ENCODE measurements around the gene CAND2.

CAND2 gene

GRCh38 chr3:12812812-12813211 lies 16.3 kb downstream of the CAND2 start:
- TF ChIP-seq TAF1 (IDR thresholded peaks at IDR 0.05; ENCODE audit: low read depth, low read length): no peak
- no peak for TF ChIP-seq SPI1 (IDR thresholded peaks at IDR 0.05; ENCODE audit: low read depth, low read length)
- no peak for TF ChIP-seq PAX5 (IDR thresholded peaks at IDR 0.05; ENCODE audit: insufficient read depth, low read length, severe bottlenecking)
- no peak for TF ChIP-seq POLR2AphosphoS5 (IDR thresholded peaks at IDR 0.05; ENCODE audit: low read depth, low read length)
- no peak for TF ChIP-seq POU2F2 (IDR thresholded peaks at IDR 0.05; ENCODE audit: low read depth, low read length)
- TF ChIP-seq POLR2A (IDR thresholded peaks at IDR 0.05; ENCODE audit: low read depth, low read length): no peak
- FAIRE-seq: no peak
- no peak for DNase-seq (ENCODE audit: insufficient read length, low spot score)

GRCh38 chr3:12813967-12814366 lies 17.5 kb downstream of the CAND2 start:
- no peak for TF ChIP-seq POLR2A (IDR thresholded peaks at IDR 0.05; ENCODE audit: low read depth, low read length)
- no peak for TF ChIP-seq SPI1 (IDR thresholded peaks at IDR 0.05; ENCODE audit: low read depth, low read length)
- no peak for TF ChIP-seq POU2F2 (IDR thresholded peaks at IDR 0.05; ENCODE audit: low read depth, low read length)
- no peak for TF ChIP-seq TAF1 (IDR thresholded peaks at IDR 0.05; ENCODE audit: low read depth, low read length)
- TF ChIP-seq PAX5 (IDR thresholded peaks at IDR 0.05; ENCODE audit: insufficient read depth, low read length, severe bottlenecking): no peak
- no peak for TF ChIP-seq POLR2AphosphoS5 (IDR thresholded peaks at IDR 0.05; ENCODE audit: low read depth, low read length)
- FAIRE-seq (no peak), DNase-seq (ENCODE audit: insufficient read length, low spot score) (no peak)

- no peak for TF ChIP-seq PAX5 (IDR thresholded peaks at IDR 0.05; ENCODE audit: insufficient read depth, low read length, severe bottlenecking)
- no peak for TF ChIP-seq POU2F2 (IDR thresholded peaks at IDR 0.05; ENCODE audit: low read depth, low read length)
- no peak for TF ChIP-seq TAF1 (IDR thresholded peaks at IDR 0.05; ENCODE audit: low read depth, low read length)
- no peak for TF ChIP-seq SPI1 (IDR thresholded peaks at IDR 0.05; ENCODE audit: low read depth, low read length)
- TF ChIP-seq POLR2A (IDR thresholded peaks at IDR 0.05; ENCODE audit: low read depth, low read length): no peak
- TF ChIP-seq POLR2AphosphoS5 (IDR thresholded peaks at IDR 0.05; ENCODE audit: low read depth, low read length): no peak
- DNase-seq (ENCODE audit: insufficient read length, low spot score) (no peak), FAIRE-seq (no peak)
These were observed 18.6 kb downstream of the CAND2 start for GRCh38 chr3:12815078-12815477.

- FAIRE-seq: no peak
- DNase-seq (ENCODE audit: insufficient read length, low spot score): no peak
- no peak for TF ChIP-seq POLR2A (IDR thresholded peaks at IDR 0.05; ENCODE audit: low read depth, low read length)
- no peak for TF ChIP-seq SPI1 (IDR thresholded peaks at IDR 0.05; ENCODE audit: low read depth, low read length)
- TF ChIP-seq POLR2AphosphoS5 (IDR thresholded peaks at IDR 0.05; ENCODE audit: low read depth, low read length): no peak
- no peak for TF ChIP-seq POU2F2 (IDR thresholded peaks at IDR 0.05; ENCODE audit: low read depth, low read length)
- TF ChIP-seq TAF1 (IDR thresholded peaks at IDR 0.05; ENCODE audit: low read depth, low read length): no peak
These were observed 19.2 kb downstream of the CAND2 start for GRCh38 chr3:12815719-12816118.

GRCh38 chr3:12816521-12817342 lies 20.3 kb downstream of the CAND2 start:
- no peak for TF ChIP-seq POLR2AphosphoS5 (IDR thresholded peaks at IDR 0.05; ENCODE audit: low read depth, low read length)
- no peak for TF ChIP-seq TAF1 (IDR thresholded peaks at IDR 0.05; ENCODE audit: low read depth, low read length)
- TF ChIP-seq SPI1 (IDR thresholded peaks at IDR 0.05; ENCODE audit: low read depth, low read length): no peak
- no peak for TF ChIP-seq PAX5 (IDR thresholded peaks at IDR 0.05; ENCODE audit: insufficient read depth, low read length, severe bottlenecking)
- no peak for TF ChIP-seq POU2F2 (IDR thresholded peaks at IDR 0.05; ENCODE audit: low read depth, low read length)
- no peak for TF ChIP-seq POLR2A (IDR thresholded peaks at IDR 0.05; ENCODE audit: low read depth, low read length)
- no peak for DNase-seq (ENCODE audit: insufficient read length, low spot score)
- FAIRE-seq: no peak

GRCh38 chr3:12817343-12817710 lies 20.8 kb downstream of the CAND2 start:
- no peak for FAIRE-seq
- DNase-seq (ENCODE audit: insufficient read length, low spot score): no peak
- TF ChIP-seq TAF1 (IDR thresholded peaks at IDR 0.05; ENCODE audit: low read depth, low read length): no peak
- TF ChIP-seq SPI1 (IDR thresholded peaks at IDR 0.05; ENCODE audit: low read depth, low read length): no peak
- no peak for TF ChIP-seq POU2F2 (IDR thresholded peaks at IDR 0.05; ENCODE audit: low read depth, low read length)
- TF ChIP-seq POLR2AphosphoS5 (IDR thresholded peaks at IDR 0.05; ENCODE audit: low read depth, low read length): no peak
- TF ChIP-seq PAX5 (IDR thresholded peaks at IDR 0.05; ENCODE audit: insufficient read depth, low read length, severe bottlenecking): no peak

GRCh38 chr3:12818273-12818672 lies 21.8 kb downstream of the CAND2 start:
- TF ChIP-seq PAX5 (IDR thresholded peaks at IDR 0.05; ENCODE audit: insufficient read depth, low read length, severe bottlenecking) (no peak), POU2F2 (IDR thresholded peaks at IDR 0.05; ENCODE audit: low read depth, low read length) (no peak)
- DNase-seq (ENCODE audit: insufficient read length, low spot score): no peak
- no peak for FAIRE-seq

- DNase-seq (ENCODE audit: insufficient read length, low spot score) (no peak), FAIRE-seq (peak; percentile 47)
- TF ChIP-seq SPI1 (IDR thresholded peaks at IDR 0.05; ENCODE audit: low read depth, low read length): no peak
- TF ChIP-seq POLR2A (IDR thresholded peaks at IDR 0.05; ENCODE audit: low read depth, low read length): no peak
- TF ChIP-seq PAX5 (IDR thresholded peaks at IDR 0.05; ENCODE audit: insufficient read depth, low read length, severe bottlenecking): no peak
- TF ChIP-seq POU2F2 (IDR thresholded peaks at IDR 0.05; ENCODE audit: low read depth, low read length): no peak
These were observed 22.3 kb downstream of the CAND2 start for GRCh38 chr3:12818773-12819172.

GRCh38 chr3:12822725-12823373 lies 26.4 kb downstream of the CAND2 start:
- TF ChIP-seq POU2F2 (IDR thresholded peaks at IDR 0.05; ENCODE audit: low read depth, low read length) (no peak), POLR2AphosphoS5 (IDR thresholded peaks at IDR 0.05; ENCODE audit: low read depth, low read length) (no peak), TAF1 (IDR thresholded peaks at IDR 0.05; ENCODE audit: low read depth, low read length) (no peak), POLR2A (IDR thresholded peaks at IDR 0.05; ENCODE audit: low read depth, low read length) (no peak), SPI1 (IDR thresholded peaks at IDR 0.05; ENCODE audit: low read depth, low read length) (no peak), PAX5 (IDR thresholded peaks at IDR 0.05; ENCODE audit: insufficient read depth, low read length, severe bottlenecking) (no peak)
- DNase-seq (ENCODE audit: insufficient read length, low spot score) (no peak), FAIRE-seq (no peak)

- TF ChIP-seq POU2F2 (IDR thresholded peaks at IDR 0.05; ENCODE audit: low read depth, low read length) (no peak), POLR2A (IDR thresholded peaks at IDR 0.05; ENCODE audit: low read depth, low read length) (no peak), PAX5 (IDR thresholded peaks at IDR 0.05; ENCODE audit: insufficient read depth, low read length, severe bottlenecking) (no peak), SPI1 (IDR thresholded peaks at IDR 0.05; ENCODE audit: low read depth, low read length) (no peak), POLR2AphosphoS5 (IDR thresholded peaks at IDR 0.05; ENCODE audit: low read depth, low read length) (no peak), TAF1 (IDR thresholded peaks at IDR 0.05; ENCODE audit: low read depth, low read length) (no peak)
- DNase-seq (ENCODE audit: insufficient read length, low spot score) (no peak), FAIRE-seq (no peak)
These were observed 27.8 kb downstream of the CAND2 start for GRCh38 chr3:12824299-12824698.
